NCI-H1436 treated with DMSO at 0.1 percent for 48 hours (cell line): ENCODE results near the gene RASGRF1.

ENCODE experiments used
- DNase-seq: peaks from one replicate; lab custom pipeline; 2025; lab: John Stamatoyannopoulos, UW

RASGRF1 gene

GRCh38 chr15:79094611-79095021 lies 4.0 kb upstream of the RASGRF1 start:
- no peak for DNase-seq

GRCh38 chr15:79093352-79093935 lies 2.9 kb upstream of the RASGRF1 start:
- no peak for DNase-seq

GRCh38 chr15:79092382-79092781 lies 1.8 kb upstream of the RASGRF1 start:
- DNase-seq, result no peak

GRCh38 chr15:79091204-79091867 lies 756 bp upstream of the RASGRF1 start:
- DNase-seq, result no peak

- no peak for DNase-seq
Observed at GRCh38 chr15:79089890-79090486, 592 bp downstream of the RASGRF1 start.

GRCh38 chr15:79089331-79089889 lies 1.2 kb downstream of the RASGRF1 start:
- no peak for DNase-seq

GRCh38 chr15:79088426-79089205 lies 2.0 kb downstream of the RASGRF1 start:
- DNase-seq, result no peak

- DNase-seq, result no peak
Observed at GRCh38 chr15:79086814-79087213, 3.8 kb downstream of the RASGRF1 start.

- DNase-seq, result no peak
Observed at GRCh38 chr15:79084308-79084968, 6.1 kb downstream of the RASGRF1 start.

- DNase-seq, result no peak
Observed at GRCh38 chr15:79083154-79083553, 7.4 kb downstream of the RASGRF1 start.

GRCh38 chr15:79082363-79083070 lies 8.1 kb downstream of the RASGRF1 start:
- DNase-seq, result no peak

GRCh38 chr15:79078763-79079410 lies 11.7 kb downstream of the RASGRF1 start:
- DNase-seq, result no peak

- no peak for DNase-seq
Observed at GRCh38 chr15:79078003-79078402, 12.6 kb downstream of the RASGRF1 start.

GRCh38 chr15:79076661-79077060 lies 13.9 kb downstream of the RASGRF1 start:
- DNase-seq, result no peak

- DNase-seq, result no peak
Observed at GRCh38 chr15:79075256-79075655, 15.3 kb downstream of the RASGRF1 start.

- no peak for DNase-seq
Observed at GRCh38 chr15:79073336-79073735, 17.2 kb downstream of the RASGRF1 start.

GRCh38 chr15:79071901-79072300 lies 18.7 kb downstream of the RASGRF1 start:
- DNase-seq, result no peak

- no peak for DNase-seq
Observed at GRCh38 chr15:79068790-79069189, 21.8 kb downstream of the RASGRF1 start.

GRCh38 chr15:79067969-79068368 lies 22.6 kb downstream of the RASGRF1 start:
- DNase-seq, result no peak

GRCh38 chr15:79067072-79067833 lies 23.3 kb downstream of the RASGRF1 start:
- DNase-seq, result no peak
